GM06990 (cell line): ENCODE measurements around the gene ZNF628.

Source experiments
- DNase-seq: peaks from one replicate; pipeline ENCODE4 v3.0.0-alpha.2; 2011; ENCODE audit not compliant: insufficient read length; ENCODE audit errors: extremely low read depth
- H3K27me3 ChIP-seq: replicated peaks from 2 replicates; pipeline ENCODE4 v1.6.0; 2011; ENCODE audit warnings: low read length; ENCODE audit not compliant: control insufficient read depth, insufficient read depth
- H3K36me3 ChIP-seq: 2 replicates; pipeline ENCODE4 v1.5.1; 2011; ENCODE audit warnings: low read length; ENCODE audit not compliant: control insufficient read depth, insufficient read depth
- H3K4me3 ChIP-seq: replicated peaks from 2 replicates; pipeline ENCODE4 v1.5.1; 2011; ENCODE audit warnings: low read depth, mild to moderate bottlenecking, control low read depth, low read length
- CTCF ChIP-seq: IDR thresholded peaks from 2 replicates; pipeline ENCODE4 v1.5.1; 2011; ENCODE audit warnings: low read length, control low read depth, mild to moderate bottlenecking, inconsistent platforms; ENCODE audit not compliant: insufficient read depth, poor library complexity, severe bottlenecking

ZNF628 gene

GRCh38 chr19:55485439-55486011 lies 9.1 kb downstream of the ZNF628 start:
- Histone ChIP-seq H3K27me3 (no peaks in the 10 kb centered on the region), H3K4me3 (peak overlapping the region; percentile 79), H3K36me3 (peaks cover 2% of the 10 kb centered on the region)
- no peak for DNase-seq
- no peak for TF ChIP-seq CTCF

- peaks cover 2% of the 10 kb centered on the region for H3K36me3 ChIP-seq
- no peak for TF ChIP-seq CTCF
- no peak for DNase-seq
- H3K27me3 ChIP-seq: no peaks in the 10 kb centered on the region
- H3K4me3 ChIP-seq: no peak overlapping the region
Measured at GRCh38 chr19:55486043-55486970, 9.9 kb downstream of the ZNF628 start.

GRCh38 chr19:55486971-55487923 lies 10.8 kb downstream of the ZNF628 start:
- Histone ChIP-seq H3K27me3 (no peaks in the 10 kb centered on the region), H3K4me3 (no peak overlapping the region), H3K36me3 (peaks cover 2% of the 10 kb centered on the region)
- DNase-seq: no peak
- no peak for TF ChIP-seq CTCF

GRCh38 chr19:55487924-55488687 lies 11.7 kb downstream of the ZNF628 start, which contains the start of gene SSC5D:
Gene SSC5D (plus strand): TSS chr19:55488436. CDS start chr19:55488590, 154 bp downstream.
- no peak for TF ChIP-seq CTCF
- Histone ChIP-seq H3K4me3 (no peak within 1 kb of the TSS), H3K36me3 (no peaks in the 10 kb centered on the region), H3K27me3 (no peaks in the 10 kb centered on the region)
- no peak for DNase-seq
